Activated B cell treated with CpG ODN at 0.5 μM for 24 hours (primary cell): ENCODE measurements around the gene ANKFN1. TPM values are rescaled to one million over a fixed set of nuclear protein-coding genes. Genes with fewer than 3 reads are reported as not detected.

Source experiments
- ATAC-seq: fragments of 200-7000 bp; cut with Tn5 transposase; one replicate; pipeline ENCODE4 v1.10.0; 2021; ENCODE audit warnings: low read depth, mild to moderate bottlenecking, moderate library complexity
- CTCF ChIA-PET: fragments of 350-600 bp; sonication (Branson Sonifier 250); formaldehyde crosslinking; loops from one replicate; lab custom pipeline; 2021; ENCODE audit warnings: antibody characterized with exemption; lab: Charles Lee
- POLR2A ChIA-PET: fragments of 350-600 bp; sonication (Branson Sonifier 250); formaldehyde crosslinking; loops from one replicate; lab custom pipeline; 2021; ENCODE audit warnings: antibody characterized with exemption; lab: Charles Lee
- DNase-seq: peaks from one replicate; pipeline ENCODE4 v3.0.0; 2022
- H3K27ac Mint-ChIP-seq: one replicate; pipeline ENCODE4 v1.8.0; 2020; ENCODE audit warnings: mixed read lengths
- H3K27me3 Mint-ChIP-seq: one replicate; pipeline ENCODE4 v1.8.0; 2021; ENCODE audit warnings: mixed read lengths
- H3K36me3 Mint-ChIP-seq: one replicate; pipeline ENCODE4 v1.8.0; 2021; ENCODE audit warnings: low read depth, mixed read lengths
- H3K4me1 Mint-ChIP-seq: one replicate; pipeline ENCODE4 v1.8.0; 2021; ENCODE audit warnings: mixed read lengths
- H3K4me3 Mint-ChIP-seq: one replicate; pipeline ENCODE4 v1.8.0; 2020; ENCODE audit warnings: mild to moderate bottlenecking, mixed read lengths
- H3K9me3 Mint-ChIP-seq: one replicate; pipeline ENCODE4 v1.8.0; 2020; ENCODE audit warnings: mixed read lengths
- CTCF ChIP-seq: fragments of 200-600 bp; IDR thresholded peaks from one replicate; pipeline ENCODE4 v1.8.0; 2022; ENCODE audit warnings: antibody characterized with exemption, mild to moderate bottlenecking
- intact Hi-C: fragments of 100-400 bp; cut with micrococcal nuclease; formaldehyde crosslinking; loops from one replicate; pipeline ENCODE4 v1.15.1; 2024
- total RNA-seq: library from RNA; stranded (reverse); gene quantifications from 2 replicates; pipeline ENCODE4 v1.2.3, GENCODE V29; 2022

ANKFN1 gene
- total RNA-seq, 1 donor from 2014 or later, result not detected

GRCh38 chr17:56292578-56292977, 139.3 kb downstream of the ANKFN1 start:
- Mint-ChIP-seq H3K36me3 (no peaks in the 10 kb centered on the region), H3K9me3 (no peaks in the 10 kb centered on the region), H3K4me1 (peaks cover 7% of the 10 kb centered on the region), H3K27me3 (no peaks in the 10 kb centered on the region), H3K4me3 (no peak overlapping the region), H3K27ac (no peak overlapping the region)
- DNase-seq (no peak), ATAC-seq (no peak)
- POLR2A ChIA-PET, result no interaction called here
- TF ChIP-seq CTCF, result no peak
- CTCF ChIA-PET, result no interaction called here
- intact Hi-C loops, result no loop called here

- TF ChIP-seq CTCF, result no peak
- DNase-seq, result no peak
- no peak overlapping the region for H3K27ac Mint-ChIP-seq
Measured at GRCh38 chr17:56297184-56297583, 143.9 kb downstream of the ANKFN1 start.

GRCh38 chr17:56298846-56299245, 145.6 kb downstream of the ANKFN1 start:
- intact Hi-C loops, result no loop called here
- Mint-ChIP-seq H3K27ac (no peak overlapping the region), H3K4me3 (no peak overlapping the region), H3K36me3 (no peaks in the 10 kb centered on the region), H3K27me3 (peaks cover 5% of the 10 kb centered on the region), H3K4me1 (no peaks in the 10 kb centered on the region), H3K9me3 (no peaks in the 10 kb centered on the region)
- no peak for TF ChIP-seq CTCF
- DNase-seq (no peak), ATAC-seq (no peak)
- CTCF ChIA-PET, result no interaction called here
- POLR2A ChIA-PET, result no interaction called here

More at GRCh38 chr17:56297184-56297583, 143.9 kb downstream of the ANKFN1 start:
- H3K9me3 Mint-ChIP-seq, result no peaks in the 10 kb centered on the region
- peaks cover 5% of the 10 kb centered on the region for H3K27me3 Mint-ChIP-seq
- H3K4me3 Mint-ChIP-seq, result no peak overlapping the region
- ATAC-seq, result no peak
- ChIA-PET CTCF (no interaction called here), POLR2A (no interaction called here)
- no peaks in the 10 kb centered on the region for H3K36me3 Mint-ChIP-seq
- intact Hi-C loops, result no loop called here
- H3K4me1 Mint-ChIP-seq, result no peaks in the 10 kb centered on the region

DNA sequence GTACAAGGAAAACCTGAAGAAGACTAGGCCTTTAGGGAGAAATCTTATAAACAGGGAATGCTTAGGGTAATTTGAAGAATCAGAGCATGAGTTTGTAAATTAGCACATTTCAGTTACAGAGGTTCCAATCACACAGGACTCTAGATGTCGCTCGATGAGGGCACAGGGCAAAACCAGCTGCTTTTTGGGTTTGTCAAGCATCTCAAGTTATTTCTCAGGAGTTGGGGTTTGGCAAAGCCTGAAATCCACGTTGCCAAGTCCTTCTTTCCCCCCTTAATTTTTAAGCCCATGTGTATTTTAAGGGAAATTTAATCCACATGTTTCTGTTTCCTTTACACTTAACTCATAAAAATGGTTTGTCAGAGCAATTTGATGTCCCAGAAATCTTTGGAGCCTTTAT, 146.9 kb downstream of the ANKFN1 start:
- intact Hi-C loops, result no loop called here
- ATAC-seq (no peak), DNase-seq (no peak)
- H3K4me1 Mint-ChIP-seq, result no peaks in the 10 kb centered on the region
- POLR2A ChIA-PET, result no interaction called here
- no peak overlapping the region for H3K4me3 Mint-ChIP-seq
- no peak for TF ChIP-seq CTCF
- no peaks in the 10 kb centered on the region for H3K36me3 Mint-ChIP-seq
- CTCF ChIA-PET, result no interaction called here
- H3K27me3 Mint-ChIP-seq, result peaks cover 5% of the 10 kb centered on the region
- no peak overlapping the region for H3K27ac Mint-ChIP-seq
- H3K9me3 Mint-ChIP-seq, result no peaks in the 10 kb centered on the region

DNA sequence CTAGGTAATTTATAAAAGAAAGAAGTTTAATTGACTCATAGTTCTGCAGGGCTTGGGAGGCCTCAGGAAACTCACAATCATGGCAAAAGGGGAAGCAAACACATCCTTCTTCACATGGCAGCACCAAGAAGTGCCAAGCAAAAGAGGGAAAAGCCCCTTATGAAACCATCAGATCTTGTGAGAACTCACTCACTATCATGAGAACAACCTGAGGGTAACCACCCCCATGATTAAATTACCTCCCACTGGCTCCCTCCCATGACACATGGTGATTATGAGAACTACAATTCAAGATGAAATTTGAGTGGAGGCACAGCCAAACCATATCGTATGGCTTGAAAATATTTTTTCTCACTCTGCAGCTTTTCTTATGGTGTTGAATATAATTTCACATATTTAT, 151.7 kb downstream of the ANKFN1 start:
- no peak for TF ChIP-seq CTCF
- ATAC-seq (no peak), DNase-seq (no peak)
- H3K4me3 Mint-ChIP-seq, result no peak overlapping the region
- no peaks in the 10 kb centered on the region for H3K9me3 Mint-ChIP-seq
- ChIA-PET POLR2A (no interaction called here), CTCF (no interaction called here)
- intact Hi-C loops, result no loop called here
- no peak overlapping the region for H3K27ac Mint-ChIP-seq
- no peaks in the 10 kb centered on the region for H3K36me3 Mint-ChIP-seq
- H3K27me3 Mint-ChIP-seq, result peaks cover 3% of the 10 kb centered on the region
- no peaks in the 10 kb centered on the region for H3K4me1 Mint-ChIP-seq
